HG03175 (cell line): ENCODE results near the gene PITPNB.

Experiments
- ATAC-seq: cut with Tn5 transposase; IDR thresholded peaks from one replicate; pipeline ENCODE4 v1.9.1; 2021; ENCODE audit warnings: mild to moderate bottlenecking, moderate library complexity; ENCODE audit not compliant: unreplicated experiment

Gene PITPNB

GRCh38 chr22:27919942-27920755 is 1.1 kb upstream of the PITPNB start:
- peak; percentile 42 for ATAC-seq

GRCh38 chr22:27918341-27919221 is 475 bp downstream of the PITPNB start:
- peak; percentile 16 for ATAC-seq

- ATAC-seq, result no peak
Observed at GRCh38 chr22:27915986-27916385, 3.1 kb downstream of the PITPNB start.

GRCh38 chr22:27913162-27913741 is 5.8 kb downstream of the PITPNB start:
- no peak for ATAC-seq

GRCh38 chr22:27912101-27912500 is 7.0 kb downstream of the PITPNB start:
- ATAC-seq, result no peak

- ATAC-seq, result no peak
Observed at GRCh38 chr22:27911330-27911729, 7.7 kb downstream of the PITPNB start.

GRCh38 chr22:27906241-27906640 is 12.8 kb downstream of the PITPNB start:
- no peak for ATAC-seq

GRCh38 chr22:27905653-27906052 is 13.4 kb downstream of the PITPNB start:
- no peak for ATAC-seq

- no peak for ATAC-seq
Observed at GRCh38 chr22:27903805-27904473, 15.1 kb downstream of the PITPNB start.

GRCh38 chr22:27900153-27900552 is 18.9 kb downstream of the PITPNB start:
- no peak for ATAC-seq

- ATAC-seq, result peak; percentile 42
Observed at GRCh38 chr22:27896245-27896644, 22.8 kb downstream of the PITPNB start.

- ATAC-seq, result peak; percentile 94
Observed at GRCh38 chr22:27895600-27895999, 23.5 kb downstream of the PITPNB start.

- ATAC-seq, result no peak
Observed at GRCh38 chr22:27892811-27893210, 26.2 kb downstream of the PITPNB start.

GRCh38 chr22:27892064-27892463 is 27.0 kb downstream of the PITPNB start:
- no peak for ATAC-seq

- ATAC-seq, result no peak
Observed at GRCh38 chr22:27888310-27888709, 30.7 kb downstream of the PITPNB start.

- no peak for ATAC-seq
Observed at GRCh38 chr22:27886843-27887151, 32.3 kb downstream of the PITPNB start.

- no peak for ATAC-seq
Observed at GRCh38 chr22:27885977-27886842, 32.8 kb downstream of the PITPNB start.

- no peak for ATAC-seq
Observed at GRCh38 chr22:27883656-27884350, 35.3 kb downstream of the PITPNB start.

- ATAC-seq, result no peak
Observed at GRCh38 chr22:27882507-27883290, 36.4 kb downstream of the PITPNB start.
